NCI-H146 (cell line): Measurements from ENCODE around the gene HMBS.
A peak's percentile ranks its signal among the peaks of the same experiment; 100 is the strongest.
"Not testable (repeated sequence)": the region's sequence is repeated elsewhere in the genome, so short reads cannot be mapped to it uniquely, and the experiment has no call there.

ENCODE experiments used
- DNase-seq: peaks from one replicate; lab custom pipeline; 2025; lab: John Stamatoyannopoulos, UW

Gene HMBS

GRCh38 chr11:119084663-119085436 lies at the start of gene HMBS:
HMBS (plus strand) TSS chr11:119084881; CDS start chr11:119085034, 153 bp downstream.
- DNase-seq = peak; percentile 94

- DNase-seq = no peak
These were observed 45.8 kb upstream of the HMBS start for GRCh38 chr11:119038884-119039283.

GRCh38 chr11:119039471-119039870 lies 45.2 kb upstream of the HMBS start:
- DNase-seq = not testable (repeated sequence)

- DNase-seq = no peak
These were observed 42.7 kb upstream of the HMBS start for GRCh38 chr11:119041821-119042514.

- no peak for DNase-seq
These were observed 41.8 kb upstream of the HMBS start for GRCh38 chr11:119042927-119043326.

DNA sequence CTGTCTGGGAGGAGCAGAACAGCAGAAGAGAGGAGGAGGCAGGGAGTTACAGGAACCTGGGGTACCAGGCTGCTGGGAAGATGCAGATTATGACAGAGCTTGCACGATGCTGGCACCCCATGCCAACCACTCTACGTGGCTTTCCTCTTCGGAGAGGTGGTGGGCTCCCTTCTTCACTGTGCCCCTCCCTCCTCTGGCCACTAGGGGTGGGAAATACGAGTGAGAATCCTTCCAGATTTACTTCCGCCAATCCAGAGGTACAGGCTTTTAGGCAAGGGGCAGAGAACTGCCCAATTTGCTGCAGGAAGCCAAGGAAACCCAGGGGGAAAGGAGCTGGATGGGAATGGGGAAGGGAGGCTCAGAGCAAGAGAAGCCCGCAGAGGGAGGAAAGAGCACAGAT lies 40.0 kb upstream of the HMBS start:
- DNase-seq = no peak

DNA sequence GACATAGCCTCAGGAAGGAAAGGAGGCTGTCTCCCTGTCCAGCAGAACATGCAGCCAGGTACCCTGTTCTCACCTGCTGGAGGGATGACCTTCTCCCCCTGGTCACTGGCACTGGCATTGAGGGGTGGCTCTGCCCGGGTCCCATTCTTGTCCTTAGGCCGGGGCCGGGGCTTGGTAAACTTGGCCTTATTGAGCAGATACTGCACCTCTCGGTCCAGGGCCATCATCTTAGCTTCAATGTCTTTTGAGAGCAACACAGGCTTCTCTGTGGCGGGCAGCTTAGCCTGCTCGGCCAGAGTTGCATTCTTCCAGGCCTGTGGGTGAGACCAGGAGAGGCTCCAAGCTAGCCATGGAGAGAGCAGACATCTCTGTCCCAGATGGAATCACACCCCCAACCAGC lies 38.2 kb upstream of the HMBS start:
- no peak for DNase-seq

GRCh38 chr11:119047205-119047604 lies 37.5 kb upstream of the HMBS start:
- no peak for DNase-seq

- no peak for DNase-seq
These were observed 36.0 kb upstream of the HMBS start for GRCh38 chr11:119048644-119049043.

DNA sequence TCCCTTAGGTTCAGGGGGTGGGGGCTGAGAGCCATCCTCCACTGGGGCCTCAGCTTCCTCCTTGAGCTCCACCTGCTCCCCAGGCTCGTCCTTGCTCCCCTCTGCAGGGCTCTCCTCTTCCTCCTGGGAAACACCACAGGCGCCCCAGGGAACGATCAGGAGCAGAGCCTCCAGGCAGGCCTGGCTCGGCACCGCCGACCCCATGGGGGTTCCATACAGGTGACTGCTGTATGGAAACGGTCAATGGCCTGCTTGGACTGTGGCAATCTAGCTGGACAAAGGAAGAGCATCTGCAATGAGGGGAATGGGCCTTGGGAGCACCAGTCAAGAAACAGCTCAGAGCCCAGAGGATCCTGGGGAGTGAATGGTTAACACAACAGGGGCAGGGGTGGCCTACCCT lies 35.6 kb upstream of the HMBS start:
- no peak for DNase-seq

- DNase-seq = no peak
These were observed 33.1 kb upstream of the HMBS start for GRCh38 chr11:119051440-119052162.

- no peak for DNase-seq
These were observed 32.4 kb upstream of the HMBS start for GRCh38 chr11:119052163-119052814.

DNA sequence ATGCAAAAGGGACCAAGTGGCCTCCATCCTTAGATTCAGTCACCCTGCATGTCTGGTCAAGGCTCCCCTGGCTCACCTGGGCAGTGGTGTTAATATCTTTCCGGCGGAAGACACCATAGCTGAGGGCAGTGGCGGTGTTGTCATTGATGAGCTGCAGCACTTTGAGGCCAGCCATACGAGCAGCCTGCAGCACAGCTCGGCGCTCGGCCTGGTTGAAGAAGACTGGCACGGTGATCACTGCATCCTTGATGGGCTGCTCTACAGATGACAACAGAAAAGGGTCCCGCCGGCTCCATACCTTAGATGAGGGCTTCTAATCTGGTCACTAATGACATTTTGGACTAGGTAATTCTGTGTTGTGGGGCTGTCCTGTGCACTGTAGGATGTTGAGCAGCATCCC lies 30.3 kb upstream of the HMBS start:
- no peak for DNase-seq

GRCh38 chr11:119055901-119056300 lies 28.8 kb upstream of the HMBS start:
- DNase-seq = no peak

- DNase-seq = peak; percentile 80
These were observed 28.2 kb upstream of the HMBS start for GRCh38 chr11:119056421-119056999.

GRCh38 chr11:119057000-119057769 lies 27.5 kb upstream of the HMBS start, which contains the start of gene HYOU1:
HYOU1 (minus strand) TSS chr11:119057205; CDS start chr11:119056160, 1,045 bp downstream.
- peak; percentile 99 for DNase-seq

DNA sequence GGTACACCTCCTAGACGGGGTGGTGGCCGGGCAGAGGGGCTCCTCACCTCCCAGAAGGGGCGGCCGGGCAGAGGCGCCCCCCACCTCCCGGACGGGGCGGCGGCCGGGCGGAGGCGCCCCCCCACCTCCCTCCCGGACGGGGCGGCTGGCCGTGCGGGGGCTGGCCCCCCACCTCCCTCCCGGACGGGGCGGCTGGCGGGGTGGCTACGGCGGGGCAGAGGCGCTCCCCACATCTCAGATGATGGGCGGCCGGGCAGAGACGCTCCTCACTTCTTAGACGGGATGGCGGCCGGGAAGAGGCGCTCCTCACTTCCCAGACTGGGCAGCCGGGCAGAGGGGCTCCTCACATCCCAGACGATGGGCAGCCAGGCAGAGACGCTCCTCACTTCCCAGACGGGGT lies 25.6 kb upstream of the HMBS start:
- DNase-seq = not testable (repeated sequence)

DNA sequence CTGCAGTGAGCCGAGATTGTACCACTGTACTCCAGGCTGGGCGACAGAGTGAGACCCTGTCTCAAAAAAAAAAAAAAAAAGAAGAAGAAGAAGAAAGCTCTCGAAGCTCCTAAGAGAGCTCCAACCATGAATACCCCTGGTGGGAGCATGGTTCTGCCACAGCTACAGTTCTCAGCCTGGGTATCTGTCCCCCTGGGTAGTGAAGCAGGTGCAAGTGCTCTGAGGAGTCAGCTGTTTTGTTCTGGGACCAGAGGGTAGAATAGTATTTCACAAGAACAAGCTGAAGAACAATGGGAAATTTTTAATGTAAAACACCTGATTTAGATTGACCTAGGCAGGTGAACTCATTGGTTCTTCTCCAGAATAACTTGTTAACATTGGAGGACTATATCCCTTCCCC lies 23.4 kb upstream of the HMBS start:
- DNase-seq = no peak

DNA sequence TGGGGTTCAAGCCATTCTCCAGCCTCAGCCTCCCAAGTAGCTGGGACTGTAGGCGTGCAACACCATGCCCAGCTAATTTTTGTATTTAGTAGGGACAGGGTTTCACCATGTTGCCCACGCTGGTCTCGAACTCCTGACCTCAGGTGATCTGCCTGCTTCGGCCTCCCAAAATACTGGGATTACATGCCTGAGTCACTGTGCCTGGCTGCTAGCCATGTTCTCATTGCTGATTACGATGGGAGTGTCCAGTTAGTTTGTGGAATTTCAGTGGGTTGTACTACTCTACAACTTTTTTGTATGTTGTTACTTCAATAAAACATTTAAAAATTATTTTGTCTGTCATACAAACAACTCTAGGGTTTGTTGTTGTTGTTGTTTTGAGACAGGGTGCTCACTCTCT lies 21.9 kb upstream of the HMBS start:
- no peak for DNase-seq

DNA sequence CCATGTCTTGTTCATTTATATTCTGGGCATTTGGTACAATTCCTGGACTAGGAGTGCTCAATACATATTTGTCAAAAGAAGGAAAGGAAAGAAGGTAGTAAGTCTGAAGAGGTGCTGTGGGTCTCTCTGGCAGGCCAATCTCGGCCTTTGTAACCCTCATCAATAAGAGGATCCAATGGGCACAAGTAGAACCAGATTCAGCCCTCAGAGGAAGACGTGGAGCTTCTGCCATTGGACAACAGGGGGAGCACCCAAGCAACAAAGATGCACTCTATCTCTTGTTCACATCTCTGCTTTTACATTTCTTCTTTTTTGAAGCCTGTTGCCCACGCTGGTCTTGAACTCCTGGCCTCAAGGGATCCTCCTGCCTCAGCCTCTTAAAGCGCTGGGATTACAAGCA lies 19.3 kb upstream of the HMBS start:
- no peak for DNase-seq
